ENCODE measurements around the gene CACNG5.

CACNG5 gene

GRCh38 chr17:66909804-66910373 is 75.0 kb downstream of the CACNG5 start:
- no peak for DNase-seq

GRCh38 chr17:66910651-66911285 is 75.9 kb downstream of the CACNG5 start:
- no peak for DNase-seq

GRCh38 chr17:66915204-66915611 is 80.3 kb downstream of the CACNG5 start:
- no peak for DNase-seq

- DNase-seq, result no peak
Measured at GRCh38 chr17:66915792-66916191, 80.9 kb downstream of the CACNG5 start.

- DNase-seq, result no peak
Measured at GRCh38 chr17:66916946-66917345, 82.0 kb downstream of the CACNG5 start.

- no peak for DNase-seq
Measured at GRCh38 chr17:66918896-66919295, 84.0 kb downstream of the CACNG5 start.

GRCh38 chr17:66920435-66920834 is 85.5 kb downstream of the CACNG5 start:
- no peak for DNase-seq

GRCh38 chr17:66920950-66921349 is 86.0 kb downstream of the CACNG5 start:
- DNase-seq, result no peak

- DNase-seq, result no peak
Measured at GRCh38 chr17:66923886-66924285, 89.0 kb downstream of the CACNG5 start.

GRCh38 chr17:66925811-66926500 is 91.0 kb downstream of the CACNG5 start:
- DNase-seq, result no peak

GRCh38 chr17:66928949-66929348 is 94.0 kb downstream of the CACNG5 start:
- no peak for DNase-seq

- no peak for DNase-seq
Measured at GRCh38 chr17:66929591-66929990, 94.7 kb downstream of the CACNG5 start.

GRCh38 chr17:66930933-66931332 is 96.0 kb downstream of the CACNG5 start:
- no peak for DNase-seq

- no peak for DNase-seq
Measured at GRCh38 chr17:66932311-66932710, 97.4 kb downstream of the CACNG5 start.

- no peak for DNase-seq
Measured at GRCh38 chr17:66934040-66934439, 99.1 kb downstream of the CACNG5 start.
